ENCODE data around the gene ECHS1. TPM values are rescaled to one million over a fixed set of nuclear protein-coding genes. Genes with fewer than 3 reads are reported as not detected.

The ECHS1 gene
- polyA plus RNA-seq, 2 of the 4 experiments (the other 2 are of a cell fraction) = 66.7 to 133 TPM

DNA sequence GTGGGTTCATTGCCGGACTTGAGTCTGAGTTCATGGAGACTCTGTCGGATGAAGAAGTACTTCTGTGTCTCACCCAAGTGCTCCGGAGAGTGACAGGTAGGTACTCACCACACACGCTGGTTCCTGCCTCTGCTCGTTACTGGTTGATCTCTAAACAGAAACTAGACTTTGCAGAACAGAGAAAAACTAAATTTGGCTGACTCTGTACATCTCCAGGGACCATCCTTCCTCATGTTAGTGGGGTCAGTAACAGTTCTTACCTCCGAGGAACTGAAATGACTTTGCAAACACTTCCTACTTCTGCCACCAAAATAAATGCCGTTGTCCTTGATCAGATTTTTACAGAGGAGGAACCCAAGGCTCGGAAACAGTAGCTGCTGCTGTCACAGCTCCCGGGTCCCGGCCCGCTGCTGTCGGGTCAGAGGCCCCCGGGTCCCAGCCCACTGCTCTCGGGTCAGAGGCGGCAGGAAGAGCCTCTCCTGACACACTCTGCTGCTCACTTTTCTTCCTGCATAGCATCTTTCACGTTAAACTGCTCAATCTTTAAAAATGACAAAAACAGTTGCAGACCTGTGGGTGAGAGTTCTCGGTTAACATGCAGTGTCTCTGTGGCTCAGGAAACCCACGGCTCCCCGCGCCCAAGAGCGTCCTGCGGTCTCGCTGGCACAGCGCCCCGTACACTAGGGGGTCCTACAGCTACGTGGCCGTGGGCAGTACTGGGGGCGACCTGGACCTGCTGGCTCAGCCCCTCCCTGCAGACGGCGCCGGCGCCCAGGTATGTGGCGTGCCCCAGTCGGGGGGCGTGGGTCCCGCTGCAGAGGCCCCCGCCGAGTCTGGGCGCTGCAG, 16.0 kb upstream of the ECHS1 start:
- peaks cover 8% of the 10 kb centered on the region; the same call in 2 of the 3 replicates for H3K4me1 ChIP-seq
- TF ChIP-seq ZC3H11A (IDR thresholded peaks at IDR 0.05) (no peak), HOXA7 (CRISPR knock-in tag; IDR thresholded peaks at IDR 0.05) (no peak), TP53 (CRISPR knock-in tag; IDR thresholded peaks at IDR 0.05) (no peak), RNF2 (IDR thresholded peaks at IDR 0.05; ENCODE audit: borderline replicate concordance, low read depth) (no peak), FOSL2 (IDR thresholded peaks at IDR 0.05) (no peak), FOSL2 (CRISPR knock-in tag; IDR thresholded peaks at IDR 0.05) (no peak), PHF8 (IDR thresholded peaks at IDR 0.05; ENCODE audit: borderline replicate concordance, low read depth) (no peak), NR3C1 (IDR thresholded peaks at IDR 0.05) (no peak), CBX8 (IDR thresholded peaks at IDR 0.05) (no peak), ZSCAN20 (CRISPR knock-in tag; IDR thresholded peaks at IDR 0.05) (no peak), HEYL (CRISPR knock-in tag; IDR thresholded peaks at IDR 0.05) (no peak), CBX2 (IDR thresholded peaks at IDR 0.05; ENCODE audit: borderline replicate concordance, low read depth) (no peak), BHLHE40 (IDR thresholded peaks at IDR 0.05; ENCODE audit: low read depth, low read length) (no peak), POLR2AphosphoS2 (conservative IDR thresholded peaks at IDR 0.05; ENCODE audit: low read length) (no peak)
- TF ChIP-seq, protein P1, sequence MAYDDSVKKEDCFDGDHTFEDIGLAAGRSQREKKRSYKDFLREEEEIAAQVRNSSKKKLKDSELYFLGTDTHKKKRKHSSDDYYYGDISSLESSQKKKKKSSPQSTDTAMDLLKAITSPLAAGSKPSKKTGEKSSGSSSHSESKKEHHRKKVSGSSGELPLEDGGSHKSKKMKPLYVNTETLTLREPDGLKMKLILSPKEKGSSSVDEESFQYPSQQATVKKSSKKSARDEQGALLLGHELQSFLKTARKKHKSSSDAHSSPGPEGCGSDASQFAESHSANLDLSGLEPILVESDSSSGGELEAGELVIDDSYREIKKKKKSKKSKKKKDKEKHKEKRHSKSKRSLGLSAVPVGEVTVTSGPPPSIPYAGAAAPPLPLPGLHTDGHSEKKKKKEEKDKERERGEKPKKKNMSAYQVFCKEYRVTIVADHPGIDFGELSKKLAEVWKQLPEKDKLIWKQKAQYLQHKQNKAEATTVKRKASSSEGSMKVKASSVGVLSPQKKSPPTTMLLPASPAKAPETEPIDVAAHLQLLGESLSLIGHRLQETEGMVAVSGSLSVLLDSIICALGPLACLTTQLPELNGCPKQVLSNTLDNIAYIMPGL (CRISPR knock-in tag; IDR thresholded peaks at IDR 0.05; ENCODE audit: borderline replicate concordance) = no peak
- TF ChIP-seq, protein P2, sequence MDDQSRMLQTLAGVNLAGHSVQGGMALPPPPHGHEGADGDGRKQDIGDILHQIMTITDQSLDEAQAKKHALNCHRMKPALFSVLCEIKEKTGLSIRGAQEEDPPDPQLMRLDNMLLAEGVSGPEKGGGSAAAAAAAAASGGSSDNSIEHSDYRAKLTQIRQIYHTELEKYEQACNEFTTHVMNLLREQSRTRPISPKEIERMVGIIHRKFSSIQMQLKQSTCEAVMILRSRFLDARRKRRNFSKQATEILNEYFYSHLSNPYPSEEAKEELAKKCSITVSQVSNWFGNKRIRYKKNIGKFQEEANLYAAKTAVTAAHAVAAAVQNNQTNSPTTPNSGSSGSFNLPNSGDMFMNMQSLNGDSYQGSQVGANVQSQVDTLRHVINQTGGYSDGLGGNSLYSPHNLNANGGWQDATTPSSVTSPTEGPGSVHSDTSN (IDR thresholded peaks at IDR 0.05) = no peak
- TF ChIP-seq, protein P3, sequence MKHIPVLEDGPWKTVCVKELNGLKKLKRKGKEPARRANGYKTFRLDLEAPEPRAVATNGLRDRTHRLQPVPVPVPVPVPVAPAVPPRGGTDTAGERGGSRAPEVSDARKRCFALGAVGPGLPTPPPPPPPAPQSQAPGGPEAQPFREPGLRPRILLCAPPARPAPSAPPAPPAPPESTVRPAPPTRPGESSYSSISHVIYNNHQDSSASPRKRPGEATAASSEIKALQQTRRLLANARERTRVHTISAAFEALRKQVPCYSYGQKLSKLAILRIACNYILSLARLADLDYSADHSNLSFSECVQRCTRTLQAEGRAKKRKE (CRISPR knock-in tag; IDR thresholded peaks at IDR 0.05; ENCODE audit: low read depth) = no peak
- no peak overlapping the region for H3K27ac ChIP-seq
- ChIA-PET POLR2A (no interaction called here), CTCF (no interaction called here)
- ATAC-seq = no peak
- H3K9me3 ChIP-seq = no peaks in the 10 kb centered on the region
- WGBS (ENCODE audit: missing lambda C conversion rate) = 82% methylated on average over 39 of the region's 39 CpGs
- no peak overlapping the region for H3K4me2 ChIP-seq
- no peak overlapping the region for H3K4me3 ChIP-seq
- no peak for DNase-seq (ENCODE audit: low read depth in 1 of 2, low spot score in 1 of 2)
- FAIRE-seq = no peak

DNA sequence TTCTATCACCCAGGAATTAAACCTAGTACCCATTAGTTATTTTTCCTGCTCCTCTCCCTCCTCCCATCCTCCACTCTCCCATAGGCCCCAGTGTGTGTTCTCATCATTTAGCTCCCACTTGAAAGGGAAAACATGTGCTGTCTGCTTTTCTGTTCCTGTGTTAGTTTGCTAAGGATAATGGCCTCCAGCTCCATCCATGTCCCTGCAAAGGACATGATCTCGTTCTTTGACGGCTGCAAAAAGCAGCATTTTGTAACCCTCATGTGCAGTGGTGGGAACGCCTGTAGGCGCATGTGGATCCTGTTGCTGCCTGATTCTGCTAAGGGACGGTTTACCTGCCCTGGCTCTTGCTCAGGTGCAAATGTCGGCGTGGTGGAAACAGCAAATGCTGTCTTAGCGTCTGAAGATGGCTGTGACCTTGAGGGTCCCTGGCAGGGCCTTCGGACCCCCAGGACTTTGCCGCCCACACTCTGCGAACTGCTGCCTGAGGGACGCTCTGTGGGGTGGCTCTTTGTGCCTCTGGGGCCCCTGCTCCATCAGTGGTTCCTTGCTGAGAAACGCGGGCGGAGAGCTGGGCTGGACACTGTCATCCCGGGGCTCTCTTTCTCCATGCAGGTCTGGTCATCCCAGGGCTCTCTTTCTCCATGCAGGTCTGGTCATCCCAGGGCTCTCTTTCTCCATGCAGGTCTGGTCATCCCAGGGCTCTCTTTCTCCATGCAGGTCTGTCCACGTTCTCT, 15.2 kb upstream of the ECHS1 start:
- Histone ChIP-seq H3K27ac (no peak overlapping the region), H3K4me2 (no peak overlapping the region), H3K4me3 (no peak overlapping the region), H3K4me1 (peaks cover 6% of the 10 kb centered on the region; the same call in 2 of the 3 replicates), H3K9me3 (no peaks in the 10 kb centered on the region)
- DNase-seq (ENCODE audit: low read depth in 1 of 2, low spot score in 1 of 2) (peak in 1 of 2 experiments; percentile 40), ATAC-seq (peak in 1 of 2 experiments; percentile 53; a peak in 2 of 6 replicates), FAIRE-seq (no peak)
- WGBS (ENCODE audit: missing lambda C conversion rate) = 90% methylated on average over 12 of the region's 17 CpGs
- CTCF ChIA-PET = interaction anchor here (3.2 kb wide), 1 partner anchor 59 kb away, joined by 13 read pairs; no protein-coding TSS in a partner anchor
- POLR2A ChIA-PET = no interaction called here
- no peak for TF ChIP-seq POLR2A (IDR thresholded peaks at IDR 0.05; ENCODE audit: low read length)
- TF ChIP-seq, protein P4, sequence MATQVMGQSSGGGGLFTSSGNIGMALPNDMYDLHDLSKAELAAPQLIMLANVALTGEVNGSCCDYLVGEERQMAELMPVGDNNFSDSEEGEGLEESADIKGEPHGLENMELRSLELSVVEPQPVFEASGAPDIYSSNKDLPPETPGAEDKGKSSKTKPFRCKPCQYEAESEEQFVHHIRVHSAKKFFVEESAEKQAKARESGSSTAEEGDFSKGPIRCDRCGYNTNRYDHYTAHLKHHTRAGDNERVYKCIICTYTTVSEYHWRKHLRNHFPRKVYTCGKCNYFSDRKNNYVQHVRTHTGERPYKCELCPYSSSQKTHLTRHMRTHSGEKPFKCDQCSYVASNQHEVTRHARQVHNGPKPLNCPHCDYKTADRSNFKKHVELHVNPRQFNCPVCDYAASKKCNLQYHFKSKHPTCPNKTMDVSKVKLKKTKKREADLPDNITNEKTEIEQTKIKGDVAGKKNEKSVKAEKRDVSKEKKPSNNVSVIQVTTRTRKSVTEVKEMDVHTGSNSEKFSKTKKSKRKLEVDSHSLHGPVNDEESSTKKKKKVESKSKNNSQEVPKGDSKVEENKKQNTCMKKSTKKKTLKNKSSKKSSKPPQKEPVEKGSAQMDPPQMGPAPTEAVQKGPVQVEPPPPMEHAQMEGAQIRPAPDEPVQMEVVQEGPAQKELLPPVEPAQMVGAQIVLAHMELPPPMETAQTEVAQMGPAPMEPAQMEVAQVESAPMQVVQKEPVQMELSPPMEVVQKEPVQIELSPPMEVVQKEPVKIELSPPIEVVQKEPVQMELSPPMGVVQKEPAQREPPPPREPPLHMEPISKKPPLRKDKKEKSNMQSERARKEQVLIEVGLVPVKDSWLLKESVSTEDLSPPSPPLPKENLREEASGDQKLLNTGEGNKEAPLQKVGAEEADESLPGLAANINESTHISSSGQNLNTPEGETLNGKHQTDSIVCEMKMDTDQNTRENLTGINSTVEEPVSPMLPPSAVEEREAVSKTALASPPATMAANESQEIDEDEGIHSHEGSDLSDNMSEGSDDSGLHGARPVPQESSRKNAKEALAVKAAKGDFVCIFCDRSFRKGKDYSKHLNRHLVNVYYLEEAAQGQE (IDR thresholded peaks at IDR 0.05) = no peak
- TF ChIP-seq HDAC2 (IDR thresholded peaks at IDR 0.05) = no peak
- TF ChIP-seq MAZ (IDR thresholded peaks at IDR 0.05; ENCODE audit: borderline replicate concordance, low read depth, low read length) = no peak
- TF ChIP-seq SMC3 (IDR thresholded peaks at IDR 0.05) = no peak
- TF ChIP-seq EP300 (IDR thresholded peaks at IDR 0.05) = no peak
- no peak for TF ChIP-seq ESRRA (IDR thresholded peaks at IDR 0.05; ENCODE audit: borderline replicate concordance, low read length)
- no peak for TF ChIP-seq JUNB (IDR thresholded peaks at IDR 0.05)
- no peak for TF ChIP-seq HEYL (CRISPR knock-in tag; IDR thresholded peaks at IDR 0.05)
- no peak for TF ChIP-seq FOSL2 (IDR thresholded peaks at IDR 0.05)
- TF ChIP-seq FOSL2 (CRISPR knock-in tag; IDR thresholded peaks at IDR 0.05) = no peak
- no peak for TF ChIP-seq JUN (IDR thresholded peaks at IDR 0.05)
- TF ChIP-seq, protein P5, sequence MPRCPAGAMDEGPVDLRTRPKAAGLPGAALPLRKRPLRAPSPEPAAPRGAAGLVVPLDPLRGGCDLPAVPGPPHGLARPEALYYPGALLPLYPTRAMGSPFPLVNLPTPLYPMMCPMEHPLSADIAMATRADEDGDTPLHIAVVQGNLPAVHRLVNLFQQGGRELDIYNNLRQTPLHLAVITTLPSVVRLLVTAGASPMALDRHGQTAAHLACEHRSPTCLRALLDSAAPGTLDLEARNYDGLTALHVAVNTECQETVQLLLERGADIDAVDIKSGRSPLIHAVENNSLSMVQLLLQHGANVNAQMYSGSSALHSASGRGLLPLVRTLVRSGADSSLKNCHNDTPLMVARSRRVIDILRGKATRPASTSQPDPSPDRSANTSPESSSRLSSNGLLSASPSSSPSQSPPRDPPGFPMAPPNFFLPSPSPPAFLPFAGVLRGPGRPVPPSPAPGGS (IDR thresholded peaks at IDR 0.05) = no peak
- TF ChIP-seq CHD4 (IDR thresholded peaks at IDR 0.05; ENCODE audit: borderline replicate concordance) = no peak
- TF ChIP-seq MYC (IDR thresholded peaks at IDR 0.05; ENCODE audit: borderline replicate concordance, low read length) = no peak
